Fibroblast of lung (primary cell): Measurements from ENCODE around the gene WDR75. TPM values are rescaled to one million over a fixed set of nuclear protein-coding genes. Genes with fewer than 3 reads are reported as not detected.
A peak's percentile ranks its signal among the peaks of the same experiment; 100 is the strongest.
"Not testable (repeated sequence)": the region's sequence is repeated elsewhere in the genome, so short reads cannot be mapped to it uniquely, and the experiment has no call there.

Source experiments
- DNase-seq, 2 donors: peaks; one replicate each; pipeline versions ENCODE4 v3.0.0 to v3.0.0-alpha.2; 2010; ENCODE audit warnings: low read depth in 2 of 2
- H2AFZ ChIP-seq: 2 replicates; pipeline ENCODE4 v1.5.1; 2012; ENCODE audit warnings: low read length, control low read depth, inconsistent platforms
- H3K27ac ChIP-seq: 2 replicates; pipeline ENCODE4 v1.5.1; 2011; ENCODE audit warnings: low read length, control low read depth; ENCODE audit not compliant: insufficient read depth
- H3K27me3 ChIP-seq: 2 replicates; pipeline ENCODE4 v1.5.1; 2011; ENCODE audit warnings: mild to moderate bottlenecking, low read length; ENCODE audit not compliant: control insufficient read depth, insufficient read depth
- H3K36me3 ChIP-seq: 2 replicates; pipeline ENCODE4 v1.5.1; 2011; ENCODE audit warnings: low read length; ENCODE audit not compliant: control insufficient read depth, insufficient read depth
- H3K4me1 ChIP-seq: 2 replicates; pipeline ENCODE4 v1.5.1; 2011; ENCODE audit warnings: low read length; ENCODE audit not compliant: control insufficient read depth, insufficient read depth; ENCODE audit errors: extremely low read depth
- H3K4me2 ChIP-seq: 2 replicates; pipeline ENCODE4 v1.5.1; 2011; ENCODE audit warnings: low read length, control low read depth; ENCODE audit not compliant: insufficient read depth; ENCODE audit errors: extremely low read depth
- H3K4me3 ChIP-seq, 4 experiments: fragments of 200-600 bp in 1 of 4; sonication (generic) in 1 of 4; replicated peaks in 1 of 4; 2 replicates each; pipeline ENCODE4 v1.5.1; 2011 to 2016; ENCODE audit warnings: low read length in 4 of 4, low read depth in 3 of 4, mild to moderate bottlenecking in 3 of 4, control low read depth in 2 of 4, inconsistent platforms in 1 of 4, mixed read lengths in 1 of 4; ENCODE audit not compliant: insufficient read depth in 1 of 4; ENCODE audit errors: control extremely low read depth in 1 of 4
- H3K79me2 ChIP-seq: 2 replicates; pipeline ENCODE4 v1.5.1; 2012; ENCODE audit warnings: mild to moderate bottlenecking, low read length, inconsistent platforms; ENCODE audit not compliant: control insufficient read depth, insufficient read depth
- H3K9ac ChIP-seq: 2 replicates; pipeline ENCODE4 v1.5.1; 2011; ENCODE audit warnings: mild to moderate bottlenecking, low read length, control low read depth; ENCODE audit not compliant: insufficient read depth
- H3K9me3 ChIP-seq: 2 replicates; pipeline ENCODE4 v1.5.1; 2012; ENCODE audit warnings: low read depth, low read length; ENCODE audit not compliant: control insufficient read depth, insufficient read depth
- H4K20me1 ChIP-seq: 2 replicates; pipeline ENCODE4 v1.5.1; 2011; ENCODE audit warnings: low read length; ENCODE audit not compliant: control insufficient read depth, insufficient read depth; ENCODE audit errors: extremely low read depth
- EZH2 ChIP-seq: IDR thresholded peaks from 2 replicates; pipeline ENCODE4 v1.5.1; 2012; ENCODE audit warnings: low read length, control low read depth, mild to moderate bottlenecking; ENCODE audit errors: missing control alignments
- polyA plus RNA-seq, 2 donors: library from polyadenylated mRNA; depleted of rRNA in 1 of 2; stranded (reverse) in 1 of 2; unstranded in 1 of 2; fragments of >200 nt; gene quantifications; 2 replicates each; pipeline ENCODE4 v1.2.1, GENCODE V29; 2011 to 2012; ENCODE audit warnings: missing spikeins in 1 of 2
- total RNA-seq: library from RNA; depleted of rRNA; stranded (reverse); fragments of >200 nt; gene quantifications from 2 replicates; pipeline ENCODE4 v1.2.1, GENCODE V29; 2014
- TF ChIP-seq, protein P1 (sequence below), 2 donors: IDR thresholded peaks in 1 of 2; conservative IDR thresholded peaks in 1 of 2; 1 replicate in 1 of 2; 2 replicates in 1 of 2; pipeline ENCODE4 v1.5.1; 2011 to 2012; ENCODE audit warnings: low read length in 2 of 2, control low read depth in 1 of 2, inconsistent platforms in 1 of 2, low read depth in 1 of 2, mild to moderate bottlenecking in 1 of 2

WDR75 gene
- total and polyA plus RNA-seq, 2 donors (not counting 1 experiment from before 2014, with no cell fraction given) = 33.9 to 54.0 TPM

- no peaks in the 10 kb centered on the region for H3K4me1 ChIP-seq
Measured at GRCh38 chr2:189426886-189427285, 14.4 kb upstream of the WDR75 start.

DNA sequence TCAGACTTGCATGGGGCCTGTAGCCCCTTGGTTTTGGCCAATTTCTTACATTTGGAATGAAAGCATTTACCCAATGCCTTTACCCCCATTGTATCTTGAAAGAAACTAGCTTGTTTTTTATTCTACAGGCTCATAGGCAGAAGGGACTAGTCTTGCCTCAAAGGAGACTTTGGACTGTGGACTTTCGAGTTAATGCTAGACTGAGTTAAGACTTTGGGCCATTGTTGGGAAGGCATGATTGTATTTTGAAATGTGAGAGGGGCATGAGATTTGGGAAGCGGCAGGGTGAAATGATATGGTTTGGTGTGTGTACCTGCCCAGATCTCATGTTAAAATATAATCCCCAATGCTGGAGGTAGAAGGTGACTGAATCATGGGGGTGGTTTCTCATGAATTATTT, 13.4 kb upstream of the WDR75 start:
- H3K36me3 ChIP-seq = no peaks in the 10 kb centered on the region
- H3K9ac ChIP-seq = no peak overlapping the region
- no peak overlapping the region for H2AFZ ChIP-seq
- no peak overlapping the region for H3K4me3 ChIP-seq
- no peak overlapping the region for H3K4me2 ChIP-seq
- DNase-seq = no peak
- no peaks in the 10 kb centered on the region for H3K27me3 ChIP-seq
- H3K9me3 ChIP-seq = no peaks in the 10 kb centered on the region
- no peak overlapping the region for H3K27ac ChIP-seq
- no peaks in the 10 kb centered on the region for H4K20me1 ChIP-seq
- no peaks in the 10 kb centered on the region for H3K79me2 ChIP-seq
- TF ChIP-seq EZH2 = no peak
- TF ChIP-seq, protein P1, sequence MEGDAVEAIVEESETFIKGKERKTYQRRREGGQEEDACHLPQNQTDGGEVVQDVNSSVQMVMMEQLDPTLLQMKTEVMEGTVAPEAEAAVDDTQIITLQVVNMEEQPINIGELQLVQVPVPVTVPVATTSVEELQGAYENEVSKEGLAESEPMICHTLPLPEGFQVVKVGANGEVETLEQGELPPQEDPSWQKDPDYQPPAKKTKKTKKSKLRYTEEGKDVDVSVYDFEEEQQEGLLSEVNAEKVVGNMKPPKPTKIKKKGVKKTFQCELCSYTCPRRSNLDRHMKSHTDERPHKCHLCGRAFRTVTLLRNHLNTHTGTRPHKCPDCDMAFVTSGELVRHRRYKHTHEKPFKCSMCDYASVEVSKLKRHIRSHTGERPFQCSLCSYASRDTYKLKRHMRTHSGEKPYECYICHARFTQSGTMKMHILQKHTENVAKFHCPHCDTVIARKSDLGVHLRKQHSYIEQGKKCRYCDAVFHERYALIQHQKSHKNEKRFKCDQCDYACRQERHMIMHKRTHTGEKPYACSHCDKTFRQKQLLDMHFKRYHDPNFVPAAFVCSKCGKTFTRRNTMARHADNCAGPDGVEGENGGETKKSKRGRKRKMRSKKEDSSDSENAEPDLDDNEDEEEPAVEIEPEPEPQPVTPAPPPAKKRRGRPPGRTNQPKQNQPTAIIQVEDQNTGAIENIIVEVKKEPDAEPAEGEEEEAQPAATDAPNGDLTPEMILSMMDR (conservative IDR thresholded peaks at IDR 0.05 in 1 of 2, IDR thresholded peaks at IDR 0.05 in 1 of 2; ENCODE audit: low read depth in 1 of 2, low read length in 2 of 2) = no peak
- no peaks in the 10 kb centered on the region for H3K4me1 ChIP-seq

More at GRCh38 chr2:189426886-189427285, 14.4 kb upstream of the WDR75 start:
- DNase-seq = no peak
- no peak for TF ChIP-seq EZH2
- TF ChIP-seq, protein P1 (conservative IDR thresholded peaks at IDR 0.05 in 1 of 2, IDR thresholded peaks at IDR 0.05 in 1 of 2; ENCODE audit: low read depth in 1 of 2, low read length in 2 of 2) = no peak
- H2AFZ ChIP-seq = no peak overlapping the region
- H3K4me2 ChIP-seq = no peak overlapping the region
- no peaks in the 10 kb centered on the region for H3K9me3 ChIP-seq
- H3K9ac ChIP-seq = no peak overlapping the region
- no peaks in the 10 kb centered on the region for H3K36me3 ChIP-seq
- H3K27ac ChIP-seq = no peak overlapping the region
- no peaks in the 10 kb centered on the region for H3K27me3 ChIP-seq
- H3K79me2 ChIP-seq = no peaks in the 10 kb centered on the region
- no peaks in the 10 kb centered on the region for H4K20me1 ChIP-seq
- no peak overlapping the region for H3K4me3 ChIP-seq

GRCh38 chr2:189430448-189430847, 10.8 kb upstream of the WDR75 start:
- not testable (repeated sequence) for H3K4me2 ChIP-seq, H2AFZ ChIP-seq, H3K79me2 ChIP-seq, H3K4me1 ChIP-seq, H3K9me3 ChIP-seq, H4K20me1 ChIP-seq, H3K27me3 ChIP-seq, H3K4me3 ChIP-seq, H3K36me3 ChIP-seq, H3K27ac ChIP-seq, H3K9ac ChIP-seq
- peak in 1 of 2 donors; percentile 41 for DNase-seq

DNA sequence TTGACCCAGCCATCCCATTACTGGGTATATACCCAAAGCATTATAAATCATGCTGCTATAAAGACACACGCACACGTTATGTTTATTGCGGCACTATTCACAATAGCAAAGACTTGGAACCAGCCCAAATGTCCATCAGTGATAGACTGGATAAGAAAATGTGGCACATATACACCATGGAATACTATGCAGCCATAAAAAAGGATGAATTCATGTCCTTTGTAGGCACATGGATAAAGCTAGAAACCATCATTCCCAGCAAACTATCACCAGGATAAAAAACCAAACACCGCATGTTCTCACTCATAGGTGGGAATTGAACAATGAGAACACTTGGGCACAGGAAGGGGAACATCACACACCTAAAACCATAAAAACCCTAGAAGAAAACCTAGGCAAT, 5.5 kb upstream of the WDR75 start:
- not testable (repeated sequence) for H2AFZ ChIP-seq, DNase-seq, H3K27me3 ChIP-seq, H3K4me1 ChIP-seq, H3K36me3 ChIP-seq, H4K20me1 ChIP-seq, H3K9ac ChIP-seq, H3K4me3 ChIP-seq, H3K9me3 ChIP-seq, H3K27ac ChIP-seq, H3K4me2 ChIP-seq, H3K79me2 ChIP-seq
